Endothelial cell of umbilical vein (primary cell): ENCODE measurements around the gene SCTR.

Experiments
- CTCF ChIP-seq, 2 donors: IDR thresholded peaks; 1 replicate in 1 of 2; 2 replicates in 1 of 2; pipeline ENCODE4 v1.5.1; 2011; ENCODE audit warnings: low read length in 2 of 2, mild to moderate bottlenecking in 2 of 2, moderate library complexity in 2 of 2, control low read depth in 1 of 2, inconsistent platforms in 1 of 2, low read depth in 1 of 2; ENCODE audit not compliant: insufficient read depth in 1 of 2; ENCODE audit errors: extremely low read depth in 1 of 2
- EZH2 ChIP-seq: IDR thresholded peaks from 2 replicates; pipeline ENCODE4 v1.6.1; 2012; ENCODE audit warnings: borderline replicate concordance, low read depth, mild to moderate bottlenecking, moderate library complexity, low read length, inconsistent platforms; ENCODE audit not compliant: severe bottlenecking
- FOS ChIP-seq: IDR thresholded peaks from 2 replicates; pipeline ENCODE4 v1.6.1; 2011; ENCODE audit warnings: mild to moderate bottlenecking, low read length, moderate library complexity, borderline replicate concordance; ENCODE audit not compliant: insufficient read depth
- GATA2 ChIP-seq: IDR thresholded peaks from 2 replicates; pipeline ENCODE4 v1.7.0; 2011; ENCODE audit warnings: low read depth, mild to moderate bottlenecking, moderate library complexity, mixed read lengths, low read length; ENCODE audit not compliant: insufficient read length, insufficient read depth
- JUN ChIP-seq: IDR thresholded peaks from 2 replicates; pipeline ENCODE4 v1.6.1; 2011; ENCODE audit warnings: borderline replicate concordance, low read depth; ENCODE audit not compliant: insufficient read length, insufficient read depth
- MAX ChIP-seq: IDR thresholded peaks from 2 replicates; pipeline ENCODE4 v1.6.1; 2011; ENCODE audit not compliant: insufficient read depth, insufficient read length
- MYC ChIP-seq: IDR thresholded peaks from one replicate; pipeline ENCODE4 v1.6.1; 2011; ENCODE audit warnings: mild to moderate bottlenecking, low read depth, low read length
- POLR2A ChIP-seq: IDR thresholded peaks from 2 replicates; pipeline ENCODE4 v1.6.1; 2012; ENCODE audit warnings: low read depth, mild to moderate bottlenecking, control low read depth, low read length
- POLR2AphosphoS5 ChIP-seq: IDR thresholded peaks from 2 replicates; pipeline ENCODE4 v1.6.1; 2012; ENCODE audit warnings: low read depth, mild to moderate bottlenecking, control low read depth, low read length, moderate library complexity; ENCODE audit not compliant: insufficient read depth

- TF ChIP-seq POLR2A (no peak), CTCF (IDR thresholded peaks at IDR 0.05; ENCODE audit: extremely low read depth in 1 of 2, insufficient read depth in 1 of 2, low read depth in 1 of 2, low read length in 2 of 2) (no peak), MAX (no peak), FOS (no peak), POLR2AphosphoS5 (no peak), EZH2 (no peak), JUN (no peak), MYC (no peak), GATA2 (no peak)
These were observed 121.4 kb downstream of the SCTR start for GRCh38 chr2:119402645-119403560.
